H9 (cell line): ENCODE data around the gene PTPRR. TPM values are rescaled to one million over a fixed set of nuclear protein-coding genes. Genes with fewer than 3 reads are reported as not detected.

Source experiments
- DNase-seq: peaks from one replicate; pipeline ENCODE4 v3.0.0-alpha.2; 2017
- H2AFZ ChIP-seq: one replicate; pipeline ENCODE4 v1.6.1; 2013; ENCODE audit warnings: mild to moderate bottlenecking, low read length, control low read depth, moderate library complexity
- H2AK5ac ChIP-seq: 2 replicates; pipeline ENCODE4 v1.6.1; 2013; ENCODE audit warnings: low read length, control low read depth, mixed read lengths; ENCODE audit not compliant: insufficient read length
- H2BK120ac ChIP-seq: one replicate; pipeline ENCODE4 v1.6.1; 2013; ENCODE audit warnings: low read depth, mild to moderate bottlenecking, low read length, control low read depth, inconsistent platforms; ENCODE audit not compliant: poor library complexity, severe bottlenecking
- H2BK12ac ChIP-seq: 2 replicates; pipeline ENCODE4 v1.6.1; 2013; ENCODE audit warnings: low read length, control low read depth, mixed read lengths, low read depth; ENCODE audit not compliant: insufficient read length
- H2BK15ac ChIP-seq: 2 replicates; pipeline ENCODE4 v1.6.1; 2013; ENCODE audit warnings: low read depth, low read length, control low read depth
- H2BK20ac ChIP-seq: one replicate; pipeline ENCODE4 v1.6.1; 2013; ENCODE audit warnings: low read depth, mild to moderate bottlenecking, low read length, control low read depth, inconsistent platforms; ENCODE audit not compliant: poor library complexity, severe bottlenecking
- H2BK5ac ChIP-seq: 2 replicates; pipeline ENCODE4 v1.6.1; 2013; ENCODE audit warnings: low read length, control low read depth, mixed read lengths; ENCODE audit not compliant: insufficient read length
- H3K14ac ChIP-seq: 2 replicates; pipeline ENCODE4 v1.6.1; 2013; ENCODE audit warnings: low read length, control low read depth; ENCODE audit not compliant: insufficient read depth
- H3K18ac ChIP-seq: 2 replicates; pipeline ENCODE4 v1.6.1; 2013; ENCODE audit warnings: low read depth, mild to moderate bottlenecking, mixed read lengths, low read length, control low read depth; ENCODE audit not compliant: insufficient read length
- H3K23ac ChIP-seq: 2 replicates; pipeline ENCODE4 v1.6.1; 2013; ENCODE audit warnings: low read length, control low read depth, mixed read lengths, low read depth; ENCODE audit not compliant: insufficient read length
- H3K23me2 ChIP-seq: 2 replicates; pipeline ENCODE4 v1.6.1; 2013; ENCODE audit warnings: low read depth, mild to moderate bottlenecking, mixed read lengths, low read length, control low read depth; ENCODE audit not compliant: insufficient read length, poor library complexity, severe bottlenecking
- H3K27ac ChIP-seq: 2 replicates; pipeline ENCODE4 v1.5.1; 2013; ENCODE audit warnings: low read length, control low read depth, mixed read lengths, low read depth; ENCODE audit not compliant: insufficient read length
- H3K27me3 ChIP-seq: 2 replicates; pipeline ENCODE4 v1.6.1; 2013; ENCODE audit warnings: low read length, control low read depth, inconsistent platforms; ENCODE audit not compliant: insufficient read depth
- H3K4ac ChIP-seq: 2 replicates; pipeline ENCODE4 v1.6.1; 2013; ENCODE audit warnings: low read depth, mild to moderate bottlenecking, control low read depth, inconsistent platforms, low read length, moderate library complexity
- H3K4me1 ChIP-seq: 2 replicates; pipeline ENCODE4 v1.6.1; 2013; ENCODE audit warnings: low read length, control low read depth, inconsistent platforms; ENCODE audit not compliant: insufficient read depth
- H3K4me2 ChIP-seq: 2 replicates; pipeline ENCODE4 v1.6.1; 2013; ENCODE audit warnings: low read length, control low read depth, mixed read lengths; ENCODE audit not compliant: insufficient read length, insufficient read depth
- H3K56ac ChIP-seq: 2 replicates; pipeline ENCODE4 v1.6.1; 2013; ENCODE audit warnings: low read depth, mild to moderate bottlenecking, mixed read lengths, low read length, control low read depth; ENCODE audit not compliant: insufficient read length
- H3K79me1 ChIP-seq: 2 replicates; pipeline ENCODE4 v1.6.1; 2013; ENCODE audit warnings: low read depth, mild to moderate bottlenecking, moderate library complexity, low read length, control low read depth, inconsistent platforms; ENCODE audit not compliant: insufficient read depth, poor library complexity, severe bottlenecking
- H3K79me2 ChIP-seq: 2 replicates; pipeline ENCODE4 v1.6.1; 2013; ENCODE audit warnings: low read length, control low read depth, inconsistent platforms; ENCODE audit not compliant: insufficient read depth
- H3K9ac ChIP-seq: 2 replicates; pipeline ENCODE4 v1.6.1; 2013; ENCODE audit warnings: low read length, control low read depth, mixed read lengths; ENCODE audit not compliant: insufficient read length; ENCODE audit errors: extremely low read depth
- H3K9me3 ChIP-seq: one replicate; pipeline ENCODE4 v1.6.1; 2013; ENCODE audit warnings: low read depth, low read length, inconsistent platforms; ENCODE audit not compliant: control insufficient read depth
- H3T11ph ChIP-seq: one replicate; pipeline ENCODE4 v1.6.1; 2013; ENCODE audit warnings: mild to moderate bottlenecking, low read length, control low read depth, inconsistent platforms
- H4K20me1 ChIP-seq: one replicate; pipeline ENCODE4 v1.6.1; 2013; ENCODE audit not compliant: control insufficient read depth, insufficient read length, insufficient read depth
- H4K5ac ChIP-seq: 2 replicates; pipeline ENCODE4 v1.6.1; 2013; ENCODE audit warnings: low read depth, mild to moderate bottlenecking, mixed read lengths, low read length, control low read depth; ENCODE audit not compliant: insufficient read length
- H4K8ac ChIP-seq: replicated peaks from 2 replicates; pipeline ENCODE4 v1.6.1; 2013; ENCODE audit warnings: low read length, control low read depth, mixed read lengths, low read depth; ENCODE audit not compliant: insufficient read length
- H4K91ac ChIP-seq: 2 replicates; pipeline ENCODE4 v1.6.1; 2013; ENCODE audit warnings: low read depth, mild to moderate bottlenecking, moderate library complexity, mixed read lengths, low read length, control low read depth; ENCODE audit not compliant: insufficient read length
- H3K27ac Mint-ChIP-seq, 3 experiments: 2 replicates in 2 of 3; 3 replicates in 1 of 3; pipeline ENCODE4 v1.8.0; 2020 to 2021; ENCODE audit warnings: mixed read lengths in 3 of 3, mild to moderate bottlenecking in 1 of 3, moderate library complexity in 1 of 3
- H3K27me3 Mint-ChIP-seq: 2 replicates; pipeline ENCODE4 v1.8.0; 2021; ENCODE audit warnings: low read depth, mild to moderate bottlenecking, moderate library complexity, mixed read lengths
- H3K36me3 Mint-ChIP-seq, 3 experiments: 2 replicates in 2 of 3; 3 replicates in 1 of 3; pipeline ENCODE4 v1.8.0; 2020 to 2021; ENCODE audit warnings: low read depth in 3 of 3, mixed read lengths in 3 of 3; ENCODE audit not compliant: insufficient read depth in 1 of 3
- H3K4me1 Mint-ChIP-seq, 2 experiments: 2 replicates each; pipeline ENCODE4 v1.8.0; 2020; ENCODE audit warnings: mixed read lengths in 2 of 2
- H3K4me3 Mint-ChIP-seq, 2 experiments: 2 replicates in 1 of 2; 3 replicates in 1 of 2; pipeline ENCODE4 v1.8.0; 2020 to 2021; ENCODE audit warnings: mild to moderate bottlenecking in 2 of 2, mixed read lengths in 2 of 2, moderate library complexity in 1 of 2
- H3K9me3 Mint-ChIP-seq, 2 experiments: 2 replicates in 1 of 2; 3 replicates in 1 of 2; pipeline ENCODE4 v1.8.0; 2020; ENCODE audit warnings: mild to moderate bottlenecking in 2 of 2, mixed read lengths in 2 of 2, moderate library complexity in 1 of 2
- WGBS: extraction: QIAGEN DNeasy Blood & Tissue Kit; methylation state at CpG from one replicate; pipeline ENCODE4 v1.1.7; 2013; ENCODE audit warnings: missing lambda C conversion rate, low lambda C conversion rate, mixed read lengths; ENCODE audit not compliant: insufficient read length; ENCODE audit errors: extremely low coverage; 5-methylcytosine and 5-hydroxymethylcytosine counted together
- total RNA-seq: library from RNA; stranded (reverse); gene quantifications from 2 replicates; pipeline ENCODE4 v1.2.1, GENCODE V29; 2021
- TF ChIP-seq, protein P1 (sequence below): fragments of 200-600 bp; sonication (generic); conservative IDR thresholded peaks from 3 replicates; pipeline ENCODE4 v1.8.0; 2021; ENCODE audit warnings: antibody characterized with exemption, mild to moderate bottlenecking

Gene PTPRR
- total RNA-seq, 1 experiment from 2014 or later: 0.22 TPM

DNA sequence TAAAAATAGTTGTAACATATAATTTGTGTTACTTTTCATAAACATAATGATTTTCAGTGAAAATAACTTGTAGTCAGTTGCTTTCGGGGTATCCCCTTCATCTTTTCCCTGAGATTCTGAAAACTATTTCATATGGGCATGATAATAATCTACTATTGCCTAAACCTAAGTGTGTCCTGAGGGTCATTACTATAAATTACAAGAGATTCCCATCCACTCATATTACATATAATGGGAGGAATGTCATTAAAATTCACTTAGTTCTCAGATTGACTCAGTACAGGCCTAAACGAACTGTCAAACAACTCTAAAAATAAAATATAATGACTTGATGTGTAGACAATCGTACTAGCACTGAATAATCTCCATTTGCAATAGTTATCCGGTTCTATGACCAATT lies 72.7 kb downstream of the PTPRR start:
- H4K5ac ChIP-seq: no peak overlapping the region
- H3K36me3 Mint-ChIP-seq: no peaks in the 10 kb centered on the region
- no peaks in the 10 kb centered on the region for H3K4me1 Mint-ChIP-seq
- H3K27me3 ChIP-seq: no peaks in the 10 kb centered on the region
- H3K56ac ChIP-seq: no peak overlapping the region
- H3K9me3 Mint-ChIP-seq: no peaks in the 10 kb centered on the region
- WGBS: no CpG with 5 or more reads among the region's 4 CpGs
- no peak overlapping the region for H2BK15ac ChIP-seq
- H2AFZ ChIP-seq: no peak overlapping the region
- H2BK12ac ChIP-seq: no peak overlapping the region
- no peaks in the 10 kb centered on the region for H3K27me3 Mint-ChIP-seq
- no peaks in the 10 kb centered on the region for H3K79me2 ChIP-seq
- H2AK5ac ChIP-seq: no peak overlapping the region
- no peak for DNase-seq
- H2BK120ac ChIP-seq: no peak overlapping the region
- no peak overlapping the region for H3T11ph ChIP-seq
- no peaks in the 10 kb centered on the region for H3K9me3 ChIP-seq
- no peak overlapping the region for H3K27ac Mint-ChIP-seq
- H3K14ac ChIP-seq: no peak overlapping the region
- H3K23ac ChIP-seq: no peak overlapping the region
- H3K4ac ChIP-seq: no peak overlapping the region
- no peak overlapping the region for H4K91ac ChIP-seq
- no peaks in the 10 kb centered on the region for H3K23me2 ChIP-seq
- H3K79me1 ChIP-seq: no peaks in the 10 kb centered on the region
- no peak overlapping the region for H2BK5ac ChIP-seq
- no peaks in the 10 kb centered on the region for H4K20me1 ChIP-seq
- H3K4me3 Mint-ChIP-seq: no peak overlapping the region
- H4K8ac ChIP-seq: no peak overlapping the region
- H3K27ac ChIP-seq: no peak overlapping the region
- H3K18ac ChIP-seq: no peak overlapping the region
- H3K4me2 ChIP-seq: no peak overlapping the region
- H2BK20ac ChIP-seq: no peak overlapping the region
- no peaks in the 10 kb centered on the region for H3K4me1 ChIP-seq
- TF ChIP-seq, protein P1, sequence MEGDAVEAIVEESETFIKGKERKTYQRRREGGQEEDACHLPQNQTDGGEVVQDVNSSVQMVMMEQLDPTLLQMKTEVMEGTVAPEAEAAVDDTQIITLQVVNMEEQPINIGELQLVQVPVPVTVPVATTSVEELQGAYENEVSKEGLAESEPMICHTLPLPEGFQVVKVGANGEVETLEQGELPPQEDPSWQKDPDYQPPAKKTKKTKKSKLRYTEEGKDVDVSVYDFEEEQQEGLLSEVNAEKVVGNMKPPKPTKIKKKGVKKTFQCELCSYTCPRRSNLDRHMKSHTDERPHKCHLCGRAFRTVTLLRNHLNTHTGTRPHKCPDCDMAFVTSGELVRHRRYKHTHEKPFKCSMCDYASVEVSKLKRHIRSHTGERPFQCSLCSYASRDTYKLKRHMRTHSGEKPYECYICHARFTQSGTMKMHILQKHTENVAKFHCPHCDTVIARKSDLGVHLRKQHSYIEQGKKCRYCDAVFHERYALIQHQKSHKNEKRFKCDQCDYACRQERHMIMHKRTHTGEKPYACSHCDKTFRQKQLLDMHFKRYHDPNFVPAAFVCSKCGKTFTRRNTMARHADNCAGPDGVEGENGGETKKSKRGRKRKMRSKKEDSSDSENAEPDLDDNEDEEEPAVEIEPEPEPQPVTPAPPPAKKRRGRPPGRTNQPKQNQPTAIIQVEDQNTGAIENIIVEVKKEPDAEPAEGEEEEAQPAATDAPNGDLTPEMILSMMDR: no peak
- no peak overlapping the region for H3K9ac ChIP-seq
